A549 (cell line): ENCODE measurements around the gene SHMT2. TPM values are rescaled to one million over a fixed set of nuclear protein-coding genes. Genes with fewer than 3 reads are reported as not detected.

Experiments used
- ATAC-seq, 2 experiments: fragments of 200-7000 bp in 1 of 2; fragments of >200 bp in 1 of 2; cut with Nextera tagmentation in 1 of 2; cut with Tn5 transposase in 1 of 2; 3 replicates each; pipeline versions ENCODE4 v1.8.0 to v1.9.1; 2018 to 2020; ENCODE audit warnings: mild to moderate bottlenecking in 1 of 2, moderate library complexity in 1 of 2
- CTCF ChIA-PET: fragments of 300-600 bp; sonication (Branson Sonifier 250); formaldehyde crosslinking; extraction: SDS; loops from one replicate; lab custom pipeline; 2021; ENCODE audit warnings: antibody characterized with exemption, inconsistent platforms; lab: Yijun Ruan, JAX
- POLR2A ChIA-PET: fragments of 350-600 bp; formaldehyde crosslinking; extraction: SDS; loops from one replicate; lab custom pipeline; 2021; ENCODE audit warnings: antibody characterized with exemption, inconsistent platforms; lab: Yijun Ruan, JAX
- DNase-seq, 2 experiments: peaks; one replicate each; pipeline versions ENCODE4 v3.0.0 to v3.0.0-alpha.2; 2011 to 2016; ENCODE audit warnings: low read depth in 1 of 2, low spot score in 1 of 2
- FAIRE-seq: peaks from 2 replicates; lab custom pipeline; 2011; peaks lifted over from hg19 to GRCh38; lab: Jason Lieb, UNC
- H3K27ac ChIP-seq, 2 experiments: fragments of >200 bp; sonication (Bioruptor Twin); formaldehyde crosslinking; 3 replicates each; pipeline ENCODE4 v1.5.1; 2016 to 2017
- H3K4me1 ChIP-seq: fragments of >200 bp; sonication (Bioruptor Twin); formaldehyde crosslinking; 3 replicates; pipeline ENCODE4 v1.6.1; 2016
- H3K4me2 ChIP-seq: fragments of >200 bp; sonication (Bioruptor Twin); formaldehyde crosslinking; 3 replicates; pipeline ENCODE4 v1.6.1; 2016
- H3K4me3 ChIP-seq: fragments of >200 bp; sonication (Bioruptor Twin); formaldehyde crosslinking; 3 replicates; pipeline ENCODE4 v1.5.1; 2016
- H3K9me3 ChIP-seq: fragments of >200 bp; sonication (Bioruptor Twin); formaldehyde crosslinking; 3 replicates; pipeline ENCODE4 v1.6.1; 2016
- CEBPB ChIP-seq, 2 experiments: fragments of >200 bp in 1 of 2; sonication (Bioruptor Twin) in 1 of 2; formaldehyde crosslinking in 1 of 2; IDR thresholded peaks; 2 replicates each; pipeline ENCODE4 v1.6.1; 2012 to 2016
- CHD2 ChIP-seq: fragments of 150-350 bp; IDR thresholded peaks from 2 replicates; pipeline ENCODE4 v1.6.1; 2014; ENCODE audit warnings: low read length; ENCODE audit not compliant: partially characterized antibody
- CHD4 ChIP-seq: fragments of 200-600 bp; sonication (generic); IDR thresholded peaks from 2 replicates; pipeline ENCODE4 v1.6.1; 2016; ENCODE audit warnings: antibody characterized with exemption, mild to moderate bottlenecking, borderline replicate concordance
- E2F6 ChIP-seq: IDR thresholded peaks from 2 replicates; pipeline ENCODE4 v1.6.1; 2012; ENCODE audit warnings: low read depth, borderline replicate concordance
- FOSB ChIP-seq: fragments of 250-450 bp; sonication (Bioruptor Pico); IDR thresholded peaks from 2 replicates; pipeline ENCODE4 v1.5.0; 2020; ENCODE audit warnings: mild to moderate bottlenecking, moderate library complexity
- FOSL2 ChIP-seq, 2 experiments: fragments of 450-650 bp in 1 of 2; fragments of >200 bp in 1 of 2; sonication (Bioruptor Twin) in 1 of 2; formaldehyde crosslinking; IDR thresholded peaks; 2 replicates each; pipeline versions ENCODE4 v1.5.0 to v1.6.1; 2016 to 2020; ENCODE audit warnings: mild to moderate bottlenecking in 1 of 2, moderate library complexity in 1 of 2
- JUN ChIP-seq, 2 experiments: fragments of >200 bp; sonication (Bioruptor Twin); formaldehyde crosslinking; IDR thresholded peaks; 2 replicates in 1 of 2; 3 replicates in 1 of 2; pipeline ENCODE4 v1.6.1; 2016 to 2017
- MAFK ChIP-seq: fragments of 450-650 bp; IDR thresholded peaks from 2 replicates; pipeline ENCODE4 v1.6.1; 2014; ENCODE audit not compliant: partially characterized antibody
- MAX ChIP-seq: IDR thresholded peaks from 2 replicates; pipeline ENCODE4 v1.6.1; 2012
- MYC ChIP-seq: IDR thresholded peaks from 2 replicates; pipeline ENCODE4 v1.6.1; 2012; ENCODE audit warnings: mild to moderate bottlenecking, inconsistent platforms, low read length, improper control_type of control experiment, borderline replicate concordance
- NPAS2 ChIP-seq: fragments of 250-450 bp; sonication (Bioruptor Pico); IDR thresholded peaks from 2 replicates; pipeline ENCODE4 v1.8.0; 2022; ENCODE audit warnings: mild to moderate bottlenecking, moderate library complexity, borderline replicate concordance
- NR3C1 ChIP-seq: fragments of >200 bp; sonication (Bioruptor Twin); formaldehyde crosslinking; IDR thresholded peaks from 3 replicates; pipeline ENCODE4 v1.6.1; 2017
- POLR2AphosphoS2 ChIP-seq: conservative IDR thresholded peaks from 2 replicates; pipeline ENCODE4 v1.6.1; 2012; ENCODE audit warnings: low read length, improper control_type of control experiment, inconsistent platforms
- RAD21 ChIP-seq, 2 experiments: fragments of >200 bp in 1 of 2; sonication (Bioruptor Twin) in 1 of 2; formaldehyde crosslinking in 1 of 2; IDR thresholded peaks in 1 of 2; conservative IDR thresholded peaks in 1 of 2; 2 replicates in 1 of 2; 3 replicates in 1 of 2; pipeline ENCODE4 v1.6.1; 2012 to 2018; ENCODE audit warnings: inconsistent platforms in 1 of 2
- SMC3 ChIP-seq: fragments of >200 bp; sonication (Bioruptor Twin); formaldehyde crosslinking; IDR thresholded peaks from 3 replicates; pipeline ENCODE4 v1.6.1; 2018; ENCODE audit warnings: inconsistent platforms
- USF2 ChIP-seq: fragments of 450-650 bp; IDR thresholded peaks from 2 replicates; pipeline ENCODE4 v1.6.1; 2014; ENCODE audit warnings: antibody characterized with exemption
- ZSCAN20 ChIP-seq: fragments of 250-450 bp; sonication (Bioruptor Pico); IDR thresholded peaks from 2 replicates; pipeline ENCODE4 v1.8.0; 2022; ENCODE audit warnings: mild to moderate bottlenecking, moderate library complexity
- WGBS: methylation state at CpG from one replicate; pipeline ENCODE4 v1.1.6; 2017; ENCODE audit errors: missing lambda C conversion rate; 5-methylcytosine and 5-hydroxymethylcytosine counted together
- polyA plus RNA-seq, 4 experiments: library from polyadenylated mRNA; depleted of rRNA in 3 of 4; stranded (reverse); fragments of >200 nt; fragmentation: RNase III in 1 of 4; extraction: RNeasy Plus Mini Kit Qiagen cat#74134 plus additional on column Dnase treatment in 1 of 4; gene quantifications; 2 replicates in 3 of 4; 3 replicates in 1 of 4; pipeline ENCODE4 v1.2.3, GENCODE V29; 2011 to 2017
- TF ChIP-seq, protein P1 (sequence below): fragments of >200 bp; sonication (Bioruptor Twin); formaldehyde crosslinking; IDR thresholded peaks from 3 replicates; pipeline ENCODE4 v1.5.1; 2016
- TF ChIP-seq, protein P2 (sequence below): IDR thresholded peaks from 2 replicates; pipeline ENCODE4 v1.6.1; 2012

SHMT2 gene
- polyA plus RNA-seq, 2 of the 4 experiments (the other 2 are of a cell fraction) = 113 to 156 TPM

- no peak for DNase-seq
- Histone ChIP-seq H3K9me3 (no peaks in the 10 kb centered on the region), H3K27ac (no peak overlapping the region; a peak in 1 of 6 replicates), H3K4me3 (no peak overlapping the region; the same call in 2 of the 3 replicates), H3K4me1 (peaks cover 31% of the 10 kb centered on the region; the same call in 2 of the 3 replicates), H3K4me2 (peak overlapping the region; percentile 98)
- no peak for FAIRE-seq
- ATAC-seq = no peak
- CTCF ChIA-PET = interaction anchor here (0.9 to 26.5 kb wide), 21 partner anchors 10 to 342 kb away, joined by 3 to 615 read pairs (median 13); partner anchors contain the start of genes GLI1, INHBE, NXPH4 and SHMT2
- TF ChIP-seq E2F6 (no peak), FOSB (CRISPR knock-in tag) (no peak), CEBPB (IDR thresholded peaks at IDR 0.05) (no peak), USF2 (0 out of 2 replicates have a peak, but pooled peaks have one; percentile 12)
- 69% methylated on average over 48 of the region's 48 CpGs for WGBS
- POLR2A ChIA-PET = interaction anchor here (1.6 to 1.9 kb wide), 2 partner anchors 12 to 28 kb away, joined by 6 to 12 read pairs; partner anchors contain the start of gene SHMT2
These were observed 12.1 kb downstream of the SHMT2 start for GRCh38 chr12:57241402-57242310.

GRCh38 chr12:57242329-57242690, 12.8 kb downstream of the SHMT2 start:
- WGBS = 23% methylated on average over 13 of the region's 18 CpGs
- ChIA-PET POLR2A (interaction anchor here (1.6 to 1.9 kb wide), 2 partner anchors 13 to 29 kb away, joined by 6 to 12 read pairs; partner anchors contain the start of gene SHMT2), CTCF (interaction anchor here (0.6 to 26.5 kb wide), 38 partner anchors 8 to 282 kb away, joined by 3 to 615 read pairs (median 5); partner anchors contain the start of genes GLI1, INHBE, NEMP1 and NXPH4)
- no peak for ATAC-seq
- TF ChIP-seq CHD2 (no peak), FOSL2 (IDR thresholded peaks at IDR 0.05) (no peak), FOSL2 (CRISPR knock-in tag; IDR thresholded peaks at IDR 0.05) (no peak)
- FAIRE-seq = no peak
- Histone ChIP-seq H3K9me3 (no peaks in the 10 kb centered on the region), H3K4me2 (peak overlapping the region; percentile 98), H3K27ac (peak overlapping the region in 1 of 2 experiments; percentile 80; a peak in 3 of 6 replicates), H3K4me3 (peak overlapping the region; percentile 48), H3K4me1 (peaks cover 31% of the 10 kb centered on the region; the same call in 2 of the 3 replicates)
- no peak for DNase-seq

GRCh38 chr12:57242691-57243454, 13.4 kb downstream of the SHMT2 start:
- no peaks in the 10 kb centered on the region for H3K9me3 ChIP-seq
- peak; percentile 81 to 82 for DNase-seq
- FAIRE-seq = no peak
- peaks cover 31% of the 10 kb centered on the region; the same call in 2 of the 3 replicates for H3K4me1 ChIP-seq
- CTCF ChIA-PET = interaction anchor here (0.6 to 26.5 kb wide), 47 partner anchors 9 to 281 kb away, joined by 3 to 615 read pairs (median 4); partner anchors contain the start of genes GLI1, INHBE, NEMP1 and NXPH4
- peak overlapping the region; percentile 58 to 80 for H3K27ac ChIP-seq
- POLR2A ChIA-PET = interaction anchor here (0.6 to 1.9 kb wide), 4 partner anchors 10 to 555 kb away, joined by 3 to 12 read pairs (median 5); partner anchors contain the start of genes PTGES3 and SHMT2
- ATAC-seq = peak; percentile 17 to 20; a peak in 3 of 6 replicates
- 3% methylated on average over 36 of the region's 45 CpGs for WGBS
- H3K4me3 ChIP-seq = peak overlapping the region; percentile 48
- TF ChIP-seq, protein P1, sequence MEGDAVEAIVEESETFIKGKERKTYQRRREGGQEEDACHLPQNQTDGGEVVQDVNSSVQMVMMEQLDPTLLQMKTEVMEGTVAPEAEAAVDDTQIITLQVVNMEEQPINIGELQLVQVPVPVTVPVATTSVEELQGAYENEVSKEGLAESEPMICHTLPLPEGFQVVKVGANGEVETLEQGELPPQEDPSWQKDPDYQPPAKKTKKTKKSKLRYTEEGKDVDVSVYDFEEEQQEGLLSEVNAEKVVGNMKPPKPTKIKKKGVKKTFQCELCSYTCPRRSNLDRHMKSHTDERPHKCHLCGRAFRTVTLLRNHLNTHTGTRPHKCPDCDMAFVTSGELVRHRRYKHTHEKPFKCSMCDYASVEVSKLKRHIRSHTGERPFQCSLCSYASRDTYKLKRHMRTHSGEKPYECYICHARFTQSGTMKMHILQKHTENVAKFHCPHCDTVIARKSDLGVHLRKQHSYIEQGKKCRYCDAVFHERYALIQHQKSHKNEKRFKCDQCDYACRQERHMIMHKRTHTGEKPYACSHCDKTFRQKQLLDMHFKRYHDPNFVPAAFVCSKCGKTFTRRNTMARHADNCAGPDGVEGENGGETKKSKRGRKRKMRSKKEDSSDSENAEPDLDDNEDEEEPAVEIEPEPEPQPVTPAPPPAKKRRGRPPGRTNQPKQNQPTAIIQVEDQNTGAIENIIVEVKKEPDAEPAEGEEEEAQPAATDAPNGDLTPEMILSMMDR = peak; percentile 73
- no peak for TF ChIP-seq ZSCAN20
- TF ChIP-seq NPAS2 (CRISPR knock-in tag) = no peak
- no peak for TF ChIP-seq MAFK
- TF ChIP-seq MAX = no peak
- TF ChIP-seq RAD21 (conservative IDR thresholded peaks at IDR 0.05 in 1 of 2, IDR thresholded peaks at IDR 0.05 in 1 of 2) = peak; percentile 52 to 53; a peak in 4 of 5 replicates
- TF ChIP-seq, protein P2, sequence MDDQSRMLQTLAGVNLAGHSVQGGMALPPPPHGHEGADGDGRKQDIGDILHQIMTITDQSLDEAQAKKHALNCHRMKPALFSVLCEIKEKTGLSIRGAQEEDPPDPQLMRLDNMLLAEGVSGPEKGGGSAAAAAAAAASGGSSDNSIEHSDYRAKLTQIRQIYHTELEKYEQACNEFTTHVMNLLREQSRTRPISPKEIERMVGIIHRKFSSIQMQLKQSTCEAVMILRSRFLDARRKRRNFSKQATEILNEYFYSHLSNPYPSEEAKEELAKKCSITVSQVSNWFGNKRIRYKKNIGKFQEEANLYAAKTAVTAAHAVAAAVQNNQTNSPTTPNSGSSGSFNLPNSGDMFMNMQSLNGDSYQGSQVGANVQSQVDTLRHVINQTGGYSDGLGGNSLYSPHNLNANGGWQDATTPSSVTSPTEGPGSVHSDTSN = no peak
- TF ChIP-seq MYC = no peak
- no peak for TF ChIP-seq NR3C1
- peak in 1 of 2 experiments; percentile 15; a peak in 1 of 5 replicates for TF ChIP-seq JUN (IDR thresholded peaks at IDR 0.05)
- no peak for TF ChIP-seq CHD4
- TF ChIP-seq POLR2AphosphoS2 = no peak
- peak; percentile 32; the same call in 2 of the 3 replicates for TF ChIP-seq SMC3
- peak overlapping the region; percentile 98 for H3K4me2 ChIP-seq
